ENCODE data around the gene SSR2.
"Not testable (repeated sequence)": the region's sequence is repeated elsewhere in the genome, so short reads cannot be mapped to it uniquely, and the experiment has no call there.

Gene SSR2

GRCh38 chr1:155990005-155990739 lies 30.6 kb downstream of the SSR2 start:
- FAIRE-seq, result no peak

DNA sequence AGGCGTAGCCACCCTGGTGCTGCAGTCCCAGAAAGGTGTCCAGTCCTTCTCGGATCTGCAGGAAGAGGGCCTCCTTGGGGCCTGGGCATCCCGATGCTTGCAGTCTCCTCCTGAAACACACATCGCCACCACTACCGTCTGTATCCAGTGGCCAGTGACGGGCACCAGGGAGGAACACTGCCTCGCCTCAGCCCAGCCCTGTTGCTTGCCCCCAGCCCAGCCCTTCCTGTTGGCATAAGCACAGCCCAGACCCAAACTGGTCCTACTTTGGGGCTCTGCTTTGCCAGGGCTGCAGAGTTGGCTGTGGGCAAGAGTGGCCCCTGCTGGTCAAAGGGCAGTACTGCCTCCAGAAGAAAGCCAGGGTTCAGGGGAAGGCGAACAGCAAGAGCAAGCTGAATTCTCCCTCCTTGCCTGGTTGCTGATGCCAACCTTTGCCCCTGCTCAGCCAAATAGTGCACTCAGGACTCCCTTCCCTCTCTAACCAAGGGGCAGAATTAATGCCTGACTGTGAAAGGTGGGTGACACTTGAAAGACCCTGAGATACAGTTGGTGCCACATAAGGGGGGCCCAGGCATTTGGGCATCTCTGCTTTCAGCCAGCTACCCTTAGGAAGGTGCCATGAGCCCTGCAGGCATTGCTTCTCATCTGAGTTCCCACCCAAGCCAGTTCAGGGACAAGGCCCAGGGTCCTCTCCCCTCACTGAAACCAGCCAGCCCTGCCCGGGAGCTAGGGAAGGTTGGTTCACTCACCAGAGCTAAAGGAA lies 31.3 kb downstream of the SSR2 start:
- no peak for FAIRE-seq

- not testable (repeated sequence) for FAIRE-seq
Measured at GRCh38 chr1:155984903-155985645, 35.7 kb downstream of the SSR2 start.

DNA sequence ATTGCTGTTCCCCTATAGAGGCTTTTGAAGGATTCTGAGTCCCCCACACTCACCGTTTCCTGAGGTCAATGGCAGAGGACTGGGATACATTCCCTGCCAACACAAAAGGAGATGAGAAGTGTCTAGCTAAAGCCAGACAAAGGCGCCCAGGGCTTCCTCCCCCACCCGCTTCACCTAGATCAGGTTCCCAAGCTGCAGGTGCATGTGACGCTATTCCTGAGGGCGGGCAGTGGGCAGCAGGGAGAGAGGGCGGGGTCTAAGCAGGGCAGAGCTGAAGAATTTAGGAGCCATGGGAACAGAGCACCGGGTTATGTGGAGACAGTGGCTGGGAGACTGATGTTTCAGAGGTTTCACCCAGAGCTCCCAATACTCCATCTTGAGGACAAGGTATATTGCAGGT lies 36.4 kb downstream of the SSR2 start:
- FAIRE-seq, result no peak

GRCh38 chr1:155983191-155984024 lies 37.3 kb downstream of the SSR2 start:
- no peak for FAIRE-seq

DNA sequence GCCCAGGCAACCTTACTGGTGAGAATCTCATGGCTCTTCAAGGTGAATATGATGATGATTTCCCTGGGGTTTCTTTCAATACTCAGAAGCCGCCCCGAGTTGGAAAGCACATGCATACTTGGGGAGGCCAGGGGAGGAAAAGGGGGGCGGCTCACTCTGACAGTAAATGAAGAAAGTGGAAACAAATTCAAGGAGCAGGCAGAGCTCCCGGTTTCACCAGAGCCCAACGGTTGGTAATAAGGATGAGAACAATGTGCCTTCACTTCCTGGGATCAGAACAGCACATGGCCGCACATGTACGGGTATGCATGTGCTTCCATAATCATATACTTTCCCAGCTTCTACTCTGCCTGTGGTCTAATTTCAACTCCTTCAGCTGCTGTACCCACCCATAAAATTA lies 38.6 kb downstream of the SSR2 start:
- no peak for FAIRE-seq

DNA sequence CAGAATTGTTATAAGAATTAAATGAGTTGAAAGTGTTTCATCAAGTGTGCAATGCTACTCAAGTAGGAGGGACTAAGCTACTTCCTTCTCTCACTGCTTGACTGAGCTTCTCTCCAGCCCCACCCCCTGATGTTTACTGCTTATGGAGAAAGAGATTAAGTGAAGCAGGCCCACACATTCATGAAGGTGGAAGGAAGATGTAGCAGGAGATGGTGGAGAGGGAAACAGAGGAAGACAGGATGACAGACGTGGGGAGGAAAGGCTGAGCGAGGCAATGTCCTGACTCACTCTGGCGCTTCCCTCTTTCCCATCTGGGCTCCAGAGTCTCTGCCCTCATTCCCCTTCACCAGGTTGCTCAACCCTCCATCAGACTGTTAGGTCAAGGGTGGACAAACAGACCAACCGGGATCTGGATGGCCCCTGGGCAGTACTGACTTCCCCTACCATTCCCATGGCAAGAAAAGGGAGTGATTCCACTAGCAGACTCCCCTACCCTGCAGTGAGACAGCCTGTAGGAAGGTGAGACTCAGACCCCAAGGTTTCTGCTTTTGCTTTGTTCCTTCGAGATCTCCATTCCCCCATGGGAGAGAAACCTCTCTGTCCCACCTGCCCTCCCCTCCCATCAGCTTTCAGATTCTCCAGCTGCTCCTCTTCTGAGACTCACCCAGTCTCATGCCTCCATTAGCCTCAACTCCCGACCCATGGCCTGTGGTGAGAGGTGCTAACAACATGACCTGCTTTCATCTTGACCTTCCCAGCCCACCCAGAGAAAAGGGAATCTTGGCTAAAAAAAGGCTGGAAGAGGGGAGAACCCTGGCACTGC lies 39.3 kb downstream of the SSR2 start:
- no peak for FAIRE-seq

DNA sequence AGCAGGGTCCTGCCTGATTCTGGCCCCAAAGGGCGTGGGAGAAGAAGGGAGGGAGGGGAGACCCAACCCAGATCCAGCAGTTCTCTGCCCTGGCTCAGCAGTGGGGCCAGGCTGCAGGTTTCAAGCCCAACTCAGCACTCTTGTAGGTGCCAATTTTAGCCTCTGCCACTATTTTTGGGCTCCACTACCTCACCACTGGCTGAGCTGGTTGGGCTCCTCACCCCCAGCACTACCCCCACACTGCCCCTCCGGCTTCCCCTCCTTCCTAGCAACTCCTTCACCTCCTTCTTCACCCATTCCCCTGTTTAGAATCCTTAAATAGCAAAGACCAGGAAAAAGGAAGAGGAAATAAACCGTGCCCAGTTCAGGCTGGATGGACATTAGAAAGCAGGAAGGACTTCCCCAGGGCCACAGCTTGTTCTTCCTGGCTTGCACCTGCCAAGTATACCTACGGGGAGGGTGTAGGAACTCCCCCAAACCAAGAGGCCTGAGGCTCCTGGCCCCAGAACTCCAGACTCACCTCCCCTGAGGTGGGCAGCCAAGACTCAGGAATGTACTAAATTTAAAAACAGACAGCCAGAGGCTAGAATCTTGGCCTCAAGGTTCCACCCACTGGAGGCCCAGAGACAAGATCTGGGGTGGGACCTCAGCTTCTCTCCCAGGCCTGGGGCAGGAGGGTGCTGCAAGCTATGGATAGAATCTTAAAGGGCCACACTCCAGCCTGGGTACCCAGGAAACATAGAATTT lies 41.0 kb downstream of the SSR2 start:
- FAIRE-seq, result no peak

DNA sequence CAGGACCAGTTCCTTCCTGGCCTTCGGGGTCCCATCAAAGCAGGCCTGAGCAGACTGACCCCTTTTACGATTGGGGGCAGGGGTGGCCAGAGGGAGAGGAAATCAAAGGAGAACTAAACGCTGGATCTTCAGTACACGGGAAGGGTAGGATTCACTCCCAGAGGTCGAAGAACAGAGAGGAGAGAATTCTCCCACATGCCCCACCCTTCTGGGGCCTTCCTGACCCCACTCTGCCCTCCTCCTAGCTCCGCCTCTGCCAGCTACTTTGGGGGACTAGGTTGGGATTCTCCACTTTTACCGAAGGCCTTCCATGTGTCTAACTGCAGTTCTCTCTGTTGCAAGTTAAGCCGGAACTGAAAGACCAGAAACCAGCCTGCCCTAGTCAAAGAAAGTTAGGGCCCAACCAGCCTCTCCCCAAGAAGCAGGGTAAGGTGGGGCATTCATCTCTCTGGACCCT lies 41.8 kb downstream of the SSR2 start:
- no peak for FAIRE-seq

DNA sequence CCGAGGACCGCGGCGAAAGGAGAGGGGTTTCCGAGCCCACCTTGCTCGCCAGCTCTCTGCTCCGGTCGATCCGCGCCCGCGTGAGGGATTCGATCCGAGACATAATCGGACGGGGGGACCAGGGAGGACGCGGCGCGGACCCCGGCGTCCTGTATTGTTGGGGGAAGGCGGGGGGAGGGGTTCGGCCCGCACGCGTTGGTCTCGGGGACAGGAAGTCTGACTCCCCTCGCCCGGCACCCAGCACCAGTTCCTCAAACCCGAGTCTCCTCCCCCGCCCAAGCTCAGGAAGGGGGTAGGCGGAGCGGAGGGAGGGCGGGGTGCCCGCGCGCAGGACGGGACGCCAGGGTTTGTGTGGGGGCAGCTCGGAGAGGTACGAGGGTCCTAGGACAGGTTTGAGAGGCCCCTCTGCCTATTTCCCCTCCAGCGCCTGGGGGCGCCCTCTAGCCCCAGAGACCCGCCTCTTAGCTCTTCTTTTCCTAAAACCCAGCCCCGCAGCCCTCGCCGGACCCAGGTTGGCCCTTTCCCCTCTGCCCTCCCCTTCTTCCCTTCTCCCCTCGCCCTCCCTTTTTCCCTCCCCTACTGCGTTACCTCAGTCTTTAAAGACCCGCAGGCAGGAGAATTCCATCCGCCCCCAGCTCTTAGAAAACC lies 42.3 kb downstream of the SSR2 start, which contains the start of gene ARHGEF2:
ARHGEF2 (minus strand) TSS at position 223 of the 648 bp plus-strand sequence; CDS start at position 103, 120 bp downstream.
- FAIRE-seq, result no peak

GRCh38 chr1:155977690-155978324 lies 42.9 kb downstream of the SSR2 start:
- FAIRE-seq, result no peak

DNA sequence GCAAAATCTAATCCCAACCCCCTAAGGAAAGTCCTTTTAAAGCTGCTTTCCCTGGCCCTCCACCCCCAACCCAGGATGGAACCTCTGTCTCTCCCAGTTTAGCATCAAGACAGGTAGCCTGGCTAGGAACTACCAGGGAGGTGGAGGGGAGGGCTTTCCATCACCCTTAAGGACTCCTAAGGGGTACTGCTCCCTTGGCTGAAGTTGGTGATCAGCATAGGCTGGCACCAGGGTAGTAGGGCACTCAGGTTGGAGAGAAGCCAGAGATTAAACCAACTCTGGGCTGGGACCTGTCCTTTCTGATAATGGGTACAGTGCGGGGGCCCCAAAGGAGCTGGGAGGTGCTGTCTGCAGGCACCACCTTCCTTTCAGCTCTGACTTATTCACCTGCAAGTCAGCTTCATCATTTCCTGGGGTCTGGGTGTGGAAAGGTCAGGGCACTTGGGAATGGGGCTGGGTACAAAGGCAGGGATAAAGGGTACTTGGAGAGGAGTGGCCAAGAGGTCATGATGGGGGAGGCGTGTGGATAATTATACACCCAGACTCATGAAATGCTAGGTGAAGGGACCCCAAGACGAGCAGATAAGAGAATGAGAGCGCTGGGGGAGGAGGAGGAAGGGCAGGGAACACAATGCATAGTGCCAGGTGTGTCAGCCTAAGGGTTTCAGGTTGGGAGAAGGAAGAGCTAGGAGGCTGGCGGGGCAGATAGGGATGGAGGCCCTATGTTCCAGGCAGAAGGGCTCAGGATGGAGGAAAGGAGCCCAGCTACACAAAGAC lies 43.6 kb downstream of the SSR2 start:
- FAIRE-seq, result no peak

DNA sequence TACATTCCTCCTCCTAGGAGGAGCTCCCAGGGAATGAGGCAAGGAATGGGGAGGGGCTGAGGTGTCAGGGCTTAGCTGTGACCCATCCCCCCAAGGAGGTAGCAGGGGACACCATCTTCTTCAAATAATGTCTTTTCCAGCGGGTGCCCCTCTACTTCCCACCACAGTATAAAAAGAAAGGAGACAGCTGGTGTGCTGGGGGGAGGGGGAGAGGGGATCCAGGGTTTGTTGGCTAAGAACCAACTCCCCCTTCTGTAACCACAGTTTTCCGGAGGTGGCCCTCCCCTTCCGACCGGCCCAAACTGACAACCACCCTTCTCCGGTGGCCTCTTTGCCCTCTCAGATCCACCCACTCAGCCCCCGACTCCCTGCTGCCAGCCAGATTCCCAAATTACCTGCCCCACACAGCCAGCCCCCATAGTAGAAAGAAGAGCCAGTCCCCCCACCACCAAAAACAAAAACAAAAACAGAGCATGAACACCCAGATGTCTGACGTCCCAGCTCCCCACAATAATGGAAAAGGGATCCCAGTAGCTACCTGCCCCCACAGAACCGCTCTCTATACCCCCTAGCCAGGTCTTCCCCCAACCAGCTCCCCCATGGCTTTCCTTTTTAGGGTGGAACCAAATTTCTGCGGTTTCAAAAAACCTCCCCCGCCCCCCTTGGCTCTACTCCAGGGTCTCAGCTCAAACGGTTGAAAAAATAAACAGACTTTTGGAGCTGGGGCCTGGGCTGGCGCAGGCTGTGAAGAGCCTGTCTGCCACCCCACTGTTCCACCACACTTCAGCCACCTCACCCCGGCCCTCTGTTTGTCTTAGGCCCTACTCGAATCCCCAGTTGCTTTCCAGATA lies 44.5 kb downstream of the SSR2 start:
- no peak for FAIRE-seq

DNA sequence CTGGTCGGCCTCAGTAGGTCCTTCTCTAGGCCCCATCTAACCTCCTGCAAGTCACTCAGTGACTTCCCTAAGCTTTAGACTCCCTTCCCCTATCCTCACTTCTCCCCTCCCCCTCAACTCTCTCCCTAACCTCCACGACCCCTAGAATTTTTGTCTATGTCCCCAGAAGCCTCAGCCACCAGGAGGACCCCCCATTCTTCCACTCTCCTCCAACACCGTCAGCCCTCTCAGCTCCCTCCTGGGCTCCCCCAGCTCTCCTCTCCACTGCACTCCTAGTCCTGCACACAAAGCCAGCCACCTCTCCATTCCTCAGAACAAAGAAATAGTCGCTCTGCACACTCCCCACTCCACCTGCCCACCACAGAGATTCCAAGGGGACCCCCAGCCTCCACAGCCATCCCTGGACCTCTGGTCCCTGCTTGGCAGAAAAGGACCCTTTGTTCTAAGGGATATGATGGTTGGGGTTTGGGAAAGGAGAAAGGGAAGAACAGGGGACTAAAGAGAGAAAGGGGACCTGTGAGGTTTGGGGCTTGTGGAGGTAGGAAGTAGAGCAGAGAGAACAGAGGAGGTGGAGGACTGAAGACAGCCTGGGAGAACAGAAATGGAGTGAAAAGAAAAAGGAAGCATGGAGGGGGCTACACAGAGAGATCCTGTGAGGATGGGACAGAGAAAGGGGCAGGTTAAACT lies 45.2 kb downstream of the SSR2 start:
- no peak for FAIRE-seq

- FAIRE-seq, result no peak
Measured at GRCh38 chr1:155974208-155975115, 46.3 kb downstream of the SSR2 start.

DNA sequence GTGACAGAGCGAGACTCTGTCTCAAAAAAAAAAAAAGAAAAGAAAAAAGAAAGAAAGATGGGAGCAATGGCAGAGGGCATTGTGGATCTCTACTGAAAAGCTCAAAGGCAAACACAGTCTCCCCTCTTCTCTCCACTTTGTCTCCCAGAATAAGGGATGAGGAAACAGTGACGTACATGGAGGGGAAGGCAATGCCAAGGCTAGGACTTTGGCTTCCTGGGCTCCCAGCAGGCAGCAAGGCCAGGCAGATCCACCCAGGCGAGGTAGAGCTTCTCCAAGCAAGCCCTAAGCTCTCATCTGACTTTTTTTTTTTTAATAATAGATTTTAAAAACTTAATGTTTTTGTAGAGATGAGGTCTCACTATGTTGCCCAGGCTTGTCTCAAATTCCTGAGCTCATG lies 47.0 kb downstream of the SSR2 start:
- no peak for FAIRE-seq

Data from islet of Langerhans (tissue), 1 donor.